ENCODE measurements around the gene HNRNPH1.
"Not testable (repeated sequence)": the region's sequence is repeated elsewhere in the genome, so short reads cannot be mapped to it uniquely, and the experiment has no call there.

GRCh38 chr5:179639296-179639695, 15.8 kb upstream of the HNRNPH1 start:
- TF ChIP-seq CTCF (IDR thresholded peaks at IDR 0.05; ENCODE audit: insufficient read depth, low read depth, low read length); EZH2 (IDR thresholded peaks at IDR 0.05; ENCODE audit: insufficient read depth, low read length): not testable (repeated sequence)
